ENCODE measurements around the gene KRT73.

The KRT73 gene

DNA sequence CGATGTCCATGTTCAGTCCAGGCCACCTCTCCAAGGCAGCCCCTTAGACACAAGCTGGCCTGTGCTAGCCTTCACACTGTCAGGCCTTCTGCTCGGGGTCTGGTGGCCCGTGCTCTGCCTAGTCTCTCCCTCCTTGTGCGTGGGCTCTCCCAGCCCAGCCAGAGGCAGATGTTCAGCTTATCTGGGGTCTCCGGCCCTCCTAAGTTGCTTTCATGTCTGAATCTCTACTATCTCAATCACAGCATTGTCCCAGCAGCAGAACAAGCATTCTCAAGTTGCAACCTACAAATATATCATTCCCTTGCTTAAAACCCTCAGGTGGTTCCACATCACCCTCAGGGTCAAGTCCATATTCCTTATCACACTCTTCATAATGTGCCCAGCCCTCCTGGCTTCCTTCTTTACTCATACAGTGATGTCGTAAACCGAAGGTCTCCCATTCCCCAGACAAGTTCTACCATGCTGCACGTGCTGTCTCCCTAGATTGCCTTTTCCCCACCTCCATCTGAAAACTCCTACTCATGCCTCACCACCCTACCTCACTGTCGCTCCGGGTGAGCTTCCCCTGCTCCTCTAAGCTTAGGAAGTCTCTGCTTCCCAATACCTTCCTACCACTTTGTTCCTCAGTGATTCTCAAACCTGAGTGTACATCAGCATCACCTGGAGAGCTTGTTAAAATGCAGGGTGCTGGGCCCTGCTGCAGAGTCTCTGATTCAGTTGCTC, 1.5 kb downstream of the KRT73 start:
- DNase-seq = no peak

GRCh38 chr12:52615912-52616311, 2.4 kb downstream of the KRT73 start:
- DNase-seq = no peak

DNA sequence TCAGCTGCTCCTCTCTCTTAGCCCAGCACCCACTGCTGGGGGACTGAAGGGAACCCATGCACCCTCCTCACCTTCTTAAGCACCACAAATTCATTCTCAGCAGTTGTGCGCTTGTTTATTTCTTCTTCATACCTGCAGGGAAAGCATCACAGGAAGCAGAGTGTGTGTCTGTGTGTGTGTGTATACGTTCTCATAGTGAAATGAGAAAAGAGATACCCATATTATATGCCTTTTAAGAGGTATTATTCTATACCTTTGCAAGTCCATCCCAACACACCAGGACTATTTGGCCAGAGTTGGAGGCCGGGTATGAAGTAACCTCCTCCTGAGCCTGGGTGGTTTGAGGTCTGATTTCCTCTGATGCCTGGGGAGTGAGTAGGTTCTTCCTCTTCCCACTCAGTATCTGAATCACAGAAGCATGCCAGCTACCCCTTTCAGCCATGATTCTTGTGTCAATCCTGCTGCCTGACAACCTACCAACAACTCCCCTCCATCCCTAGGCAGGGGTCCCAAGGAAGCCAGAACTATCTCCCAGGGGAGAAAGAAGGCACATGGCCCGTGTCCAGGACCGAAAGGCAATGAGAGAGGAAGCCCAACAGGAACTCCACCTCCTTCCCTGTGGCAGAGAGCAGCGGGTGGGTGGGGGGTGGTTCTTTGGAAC, 3.0 kb downstream of the KRT73 start:
- DNase-seq = no peak

DNA sequence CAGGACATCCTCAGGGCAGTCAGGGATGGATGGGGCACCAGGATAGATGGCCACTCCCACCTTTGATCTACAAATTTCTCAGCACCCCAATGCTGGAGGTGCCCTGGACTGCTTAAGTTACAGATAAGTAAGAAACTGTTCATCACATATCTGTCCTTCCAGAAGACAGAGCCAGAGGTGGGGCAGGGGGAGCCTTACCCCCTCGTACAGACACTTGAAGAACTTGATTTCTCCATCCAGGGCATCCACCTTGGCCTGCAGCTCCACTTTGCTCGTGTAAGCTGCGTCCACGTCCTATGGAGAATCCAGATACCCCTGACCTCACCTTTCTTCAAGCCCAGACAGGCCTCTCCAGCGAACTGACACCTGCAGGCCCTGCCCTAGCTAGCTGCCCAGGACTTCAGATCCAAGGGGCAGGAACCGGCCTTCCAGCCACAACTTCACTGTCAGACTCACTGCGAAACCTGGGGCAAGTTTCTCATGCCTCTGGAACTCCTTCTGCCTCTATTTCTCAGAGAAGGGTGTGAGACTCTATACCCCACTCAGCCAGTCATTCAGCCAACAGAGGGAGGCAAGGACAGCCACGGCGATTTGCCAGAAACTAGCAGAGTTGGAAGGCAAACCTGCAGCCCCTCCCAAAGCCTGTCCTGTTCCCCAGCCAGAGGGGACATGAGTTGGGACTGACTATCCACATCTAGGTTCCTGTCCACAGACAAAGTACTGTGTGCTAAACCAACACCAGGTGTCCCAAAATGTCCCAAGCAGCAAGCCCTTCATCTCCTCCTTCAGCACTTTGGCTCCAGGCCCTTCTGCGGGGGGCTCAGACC, 3.8 kb downstream of the KRT73 start:
- no peak for DNase-seq

GRCh38 chr12:52613384-52614030, 4.9 kb downstream of the KRT73 start:
- no peak for DNase-seq

- no peak for DNase-seq
Measured at GRCh38 chr12:52612431-52613383, 5.7 kb downstream of the KRT73 start.

DNA sequence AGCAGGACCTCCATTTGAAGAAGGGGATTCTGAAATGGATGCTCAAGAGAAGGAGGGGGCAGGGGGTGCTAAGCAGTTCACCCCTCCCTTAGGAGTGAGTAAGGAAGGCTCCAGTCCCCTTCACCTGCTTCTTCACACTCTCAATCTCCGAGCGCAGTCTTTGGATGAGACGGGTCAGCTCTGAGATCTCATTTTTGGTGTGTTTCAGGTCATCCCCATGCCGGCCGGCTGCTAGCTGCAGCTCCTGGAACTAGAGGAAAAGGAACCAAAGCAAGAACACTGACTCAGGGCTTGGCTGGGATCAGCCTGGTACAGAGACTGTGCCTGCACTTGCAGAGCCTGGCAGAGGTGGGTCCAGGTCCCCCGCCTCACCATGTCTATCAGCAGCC, 7.3 kb downstream of the KRT73 start:
- DNase-seq = no peak

GRCh38 chr12:52608826-52609630, 9.3 kb downstream of the KRT73 start:
- DNase-seq = no peak

DNA sequence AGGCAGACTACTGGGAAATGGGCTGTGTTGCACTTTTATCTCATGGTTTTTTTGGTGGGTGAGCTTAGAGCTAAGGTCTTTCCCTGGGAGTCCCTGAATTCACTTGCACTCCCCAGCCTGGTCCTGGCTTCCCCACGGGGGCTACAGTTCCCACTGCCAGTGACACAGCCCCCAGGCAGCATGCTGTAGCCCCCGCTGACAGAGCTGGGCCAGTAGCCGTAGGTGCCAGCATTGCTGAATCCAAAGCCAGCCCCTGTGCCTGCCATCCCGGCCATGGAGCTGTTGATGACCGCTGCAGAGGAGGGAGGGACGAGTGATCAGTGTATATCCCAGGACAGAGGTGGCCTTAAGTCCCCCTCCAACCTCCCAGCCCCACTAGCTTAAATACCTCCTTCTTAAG, 10.2 kb downstream of the KRT73 start:
- DNase-seq = no peak

DNA sequence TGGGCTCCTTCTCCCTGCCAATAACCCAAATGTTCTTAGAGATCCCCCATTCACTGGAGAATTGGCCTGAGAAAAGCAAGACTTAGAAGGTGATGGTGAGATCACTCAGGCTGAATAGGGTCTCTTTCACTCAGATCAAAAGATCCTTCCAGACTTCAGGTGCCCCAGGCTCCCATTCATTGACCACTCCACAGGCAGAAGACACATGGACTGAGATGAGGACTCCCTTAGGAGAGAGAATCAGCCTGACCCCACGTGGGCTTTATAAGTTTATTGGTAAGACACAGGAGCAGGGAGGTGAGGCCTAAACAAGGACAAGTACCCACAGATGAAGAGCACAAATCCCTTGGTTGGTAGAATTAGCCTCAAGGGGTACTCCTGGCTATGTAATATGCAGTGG, 11.0 kb downstream of the KRT73 start:
- no peak for DNase-seq

DNA sequence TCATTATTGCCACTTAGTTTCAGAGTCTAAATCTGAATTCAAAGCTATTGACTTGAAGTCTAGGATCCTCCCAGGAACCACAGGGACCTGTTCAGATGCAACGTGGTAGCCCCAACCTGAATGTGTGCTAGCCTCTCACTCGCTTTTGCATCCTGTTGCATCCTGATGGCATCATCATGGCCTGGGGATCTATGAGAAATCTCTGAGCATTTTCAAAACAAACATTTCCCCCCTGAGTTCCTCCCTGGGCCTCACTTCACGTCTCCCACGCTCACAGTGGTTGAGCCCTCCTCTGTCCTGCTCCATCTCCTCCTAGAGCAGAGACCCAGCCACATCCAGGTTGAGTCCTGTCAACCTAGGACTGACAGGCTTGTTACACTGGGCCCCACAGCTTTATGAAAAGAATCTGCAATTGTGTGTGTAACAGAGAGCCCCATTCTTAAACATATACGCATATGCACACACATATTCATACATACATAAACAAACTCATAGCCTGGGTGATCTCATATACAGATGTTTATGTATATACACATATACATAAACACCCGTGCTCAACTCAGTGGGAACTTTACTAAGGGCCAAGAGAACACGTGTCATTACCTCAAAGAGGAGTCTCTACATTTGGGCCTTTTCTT, 11.7 kb downstream of the KRT73 start:
- DNase-seq = no peak

DNA sequence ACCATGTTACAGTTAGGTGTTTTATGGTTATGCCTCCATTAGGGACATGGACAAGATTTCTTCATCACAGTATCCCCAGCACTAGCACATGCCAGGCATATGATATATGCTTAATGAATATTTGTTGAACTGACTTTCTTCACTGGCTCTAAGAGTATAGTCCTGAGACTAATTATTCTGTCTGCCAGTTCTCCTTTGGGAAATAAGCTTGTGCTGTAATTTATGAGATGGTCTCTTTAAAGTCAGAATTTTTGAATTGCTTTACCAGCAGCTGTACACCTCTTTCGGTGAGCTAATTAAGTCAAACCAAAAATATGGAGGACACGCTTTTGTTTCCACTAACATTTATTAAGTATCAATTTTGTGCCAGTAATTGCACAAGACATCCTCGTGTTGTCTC, 12.3 kb downstream of the KRT73 start:
- no peak for DNase-seq

DNA sequence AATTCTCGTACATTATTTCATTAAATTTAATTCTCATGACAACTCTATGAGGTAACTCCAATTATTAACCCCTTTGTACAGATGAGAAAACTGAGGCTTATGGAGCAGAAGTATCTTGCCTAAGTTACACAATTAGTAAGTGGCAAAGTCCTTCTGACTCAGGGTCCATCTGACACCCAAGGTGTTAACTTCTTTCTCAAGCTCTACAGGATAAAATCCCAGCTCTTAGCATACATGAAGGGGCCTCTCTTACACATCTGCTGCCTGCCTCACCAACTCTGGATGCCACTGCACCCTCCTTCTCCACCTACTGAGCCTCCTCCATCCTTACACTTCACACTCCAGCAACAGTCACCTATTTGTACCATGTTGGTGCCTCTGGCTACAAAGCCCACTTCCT, 12.8 kb downstream of the KRT73 start:
- no peak for DNase-seq

- no peak for DNase-seq
Measured at GRCh38 chr12:52604859-52605258, 13.5 kb downstream of the KRT73 start.

- DNase-seq = no peak
Measured at GRCh38 chr12:52603314-52603713, 15.0 kb downstream of the KRT73 start.

- no peak for DNase-seq
Measured at GRCh38 chr12:52602552-52602951, 15.8 kb downstream of the KRT73 start.

DNA sequence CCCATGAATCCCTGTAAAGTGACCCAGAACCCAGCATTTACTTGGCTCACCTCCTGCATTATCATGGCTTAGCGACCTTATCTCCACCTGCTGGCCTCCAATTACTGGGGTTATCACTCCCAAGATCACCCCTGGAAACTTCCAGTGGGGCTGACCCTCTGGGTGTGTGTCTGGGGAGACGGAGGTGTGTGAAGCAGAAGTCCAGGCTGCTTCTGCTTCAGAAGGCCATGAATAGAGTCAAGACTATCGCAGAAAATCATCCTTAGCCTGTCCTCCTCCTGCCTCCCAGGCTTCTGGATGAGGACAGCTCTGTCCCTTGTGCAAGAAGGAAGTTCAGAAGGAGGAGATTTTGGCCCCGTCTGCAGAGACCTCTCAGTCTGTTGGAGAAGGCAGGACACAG, 16.7 kb downstream of the KRT73 start:
- DNase-seq = no peak

GRCh38 chr12:52600941-52601481, 17.3 kb downstream of the KRT73 start, which contains the start of gene KRT72:
KRT72 (minus strand) TSS chr12:52601463; CDS start chr12:52601452, 11 bp downstream.
- no peak for DNase-seq

DNA sequence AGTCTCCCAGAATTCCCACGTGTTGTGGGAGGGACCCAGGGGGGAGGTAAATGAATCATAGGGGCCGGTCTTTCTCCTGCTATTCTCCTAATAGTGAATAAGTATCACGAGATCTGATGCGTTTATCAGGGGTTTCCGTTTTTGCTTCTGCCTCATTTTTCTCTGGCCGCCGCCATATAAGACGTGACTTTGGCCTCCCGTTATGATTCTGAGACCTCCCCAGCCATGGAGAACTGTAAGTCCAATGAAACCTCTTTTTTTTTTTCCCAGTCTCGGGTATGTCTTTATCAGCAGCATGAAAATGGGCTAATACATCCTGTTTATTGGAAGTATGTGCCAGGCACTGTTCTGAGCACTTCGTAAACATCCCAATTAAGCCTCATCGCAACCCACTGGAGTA, 17.9 kb downstream of the KRT73 start:
- DNase-seq = no peak

- DNase-seq = no peak
Measured at GRCh38 chr12:52600071-52600470, 18.3 kb downstream of the KRT73 start.

All from midbrain (tissue), 1 donor.